Loucy (cell line): ENCODE data around the gene TRAF3IP1.

Source experiments
- CTCF ChIP-seq: fragments of 200-600 bp; sonication (generic); conservative IDR thresholded peaks from 2 replicates; pipeline ENCODE4 v1.5.1; 2014; ENCODE audit warnings: mild to moderate bottlenecking, antibody characterized with exemption, low read length
- EZH2phosphoT487 ChIP-seq: fragments of 200-600 bp; IDR thresholded peaks from 2 replicates; pipeline ENCODE4 v1.6.1; 2018; ENCODE audit warnings: antibody characterized with exemption, mild to moderate bottlenecking, moderate library complexity, borderline replicate concordance

GRCh38 chr2:238421695-238422035, 101.3 kb downstream of the TRAF3IP1 start:
- TF ChIP-seq CTCF (no peak), EZH2phosphoT487 (no peak)
